Measurements from ENCODE around the gene ZCCHC7.

GRCh38 chr9:37209431-37210386 lies 89.3 kb downstream of the ZCCHC7 start:
- TF ChIP-seq EZH2phosphoT487 (IDR thresholded peaks at IDR 0.05; ENCODE audit: insufficient read depth, low read depth), result no peak
- no peak for TF ChIP-seq EZH2 (IDR thresholded peaks at IDR 0.05; ENCODE audit: insufficient read depth, poor library complexity, severe bottlenecking)

All from GM23248 (cell line).